A204.1 (cell line): Measurements from ENCODE around the gene ATP11A.
"Not testable (repeated sequence)": the region's sequence is repeated elsewhere in the genome, so short reads cannot be mapped to it uniquely, and the experiment has no call there.

Experiments
- FAIRE-seq: peaks from 2 replicates; lab custom pipeline; 2012; peaks lifted over from hg19 to GRCh38; lab: Jason Lieb, UNC

ATP11A gene

GRCh38 chr13:112865478-112865877 is 175.6 kb downstream of the ATP11A start:
- FAIRE-seq, result not testable (repeated sequence)

- FAIRE-seq, result no peak
Observed at GRCh38 chr13:112867301-112867711, 177.5 kb downstream of the ATP11A start.

GRCh38 chr13:112868308-112868707 is 178.5 kb downstream of the ATP11A start:
- no peak for FAIRE-seq

- no peak for FAIRE-seq
Observed at GRCh38 chr13:112869202-112870050, 179.6 kb downstream of the ATP11A start.

GRCh38 chr13:112870051-112870331 is 180.2 kb downstream of the ATP11A start:
- FAIRE-seq, result no peak

- FAIRE-seq, result no peak
Observed at GRCh38 chr13:112870737-112871287, 181.0 kb downstream of the ATP11A start.

- no peak for FAIRE-seq
Observed at GRCh38 chr13:112871742-112872141, 181.9 kb downstream of the ATP11A start.

GRCh38 chr13:112872657-112873631 is 183.1 kb downstream of the ATP11A start:
- FAIRE-seq, result not testable (repeated sequence)

- FAIRE-seq, result no peak
Observed at GRCh38 chr13:112873851-112874750, 184.3 kb downstream of the ATP11A start.

GRCh38 chr13:112874751-112875300 is 185.0 kb downstream of the ATP11A start:
- no peak for FAIRE-seq

GRCh38 chr13:112875627-112876026 is 185.8 kb downstream of the ATP11A start:
- FAIRE-seq, result no peak

GRCh38 chr13:112876305-112877000 is 186.6 kb downstream of the ATP11A start:
- FAIRE-seq, result no peak

- FAIRE-seq, result no peak
Observed at GRCh38 chr13:112877066-112877465, 187.2 kb downstream of the ATP11A start.

GRCh38 chr13:112877539-112877938 is 187.7 kb downstream of the ATP11A start:
- no peak for FAIRE-seq

- no peak for FAIRE-seq
Observed at GRCh38 chr13:112877976-112878955, 188.4 kb downstream of the ATP11A start.

- no peak for FAIRE-seq
Observed at GRCh38 chr13:112879283-112879833, 189.5 kb downstream of the ATP11A start.

- no peak for FAIRE-seq
Observed at GRCh38 chr13:112880221-112880641, 190.4 kb downstream of the ATP11A start.

- FAIRE-seq, result no peak
Observed at GRCh38 chr13:112880976-112881540, 191.2 kb downstream of the ATP11A start.
